ENCODE measurements around the gene IMMP2L. TPM values are rescaled to one million over a fixed set of nuclear protein-coding genes. Genes with fewer than 3 reads are reported as not detected.
A peak's percentile ranks its signal among the peaks of the same experiment; 100 is the strongest.

Gene IMMP2L
- polyA plus RNA-seq, 1 of the 3 experiments (the other 2 are of a cell fraction) = 10.7 TPM

- Histone ChIP-seq H3F3A (replicated peaks; ENCODE audit: insufficient read depth) (no peaks in the 10 kb centered on the region), H3K9me2 (no peaks in the 10 kb centered on the region; the same call in 1 of the 2 replicates), H3K4me1 (ENCODE audit: control insufficient read depth in 1 of 2, insufficient read depth in 2 of 2, low read depth in 1 of 2, low read length in 1 of 2) (peaks cover 0 to 3% of the 10 kb centered on the region in 2 experiments; a peak in 2 of 4 replicates), H3K36me3 (replicated peaks in 1 of 2; ENCODE audit: control insufficient read depth in 1 of 2, insufficient read depth in 2 of 2, low read length in 1 of 2) (no peaks in the 10 kb centered on the region), H3K27ac (ENCODE audit: low read depth in 2 of 2, low read length in 1 of 2) (no peak overlapping the region), H2AFZ (ENCODE audit: low read depth) (no peak overlapping the region), H3K9ac (no peak overlapping the region), H3K79me2 (ENCODE audit: insufficient read depth) (no peaks in the 10 kb centered on the region), H3K4me3 (ENCODE audit: low read depth in 2 of 2, low read length in 1 of 2) (no peak overlapping the region), H4K20me1 (ENCODE audit: insufficient read depth) (no peaks in the 10 kb centered on the region), H3K27me3 (ENCODE audit: insufficient read depth) (no peaks in the 10 kb centered on the region), H3K9me3 (no peaks in the 10 kb centered on the region), H3K4me2 (no peak overlapping the region)
- TF ChIP-seq RAD21 (IDR thresholded peaks at IDR 0.05; ENCODE audit: low read length) = peak; percentile 38; the same call in 1 of the 2 replicates
- no peak for TF ChIP-seq SMC3 (IDR thresholded peaks at IDR 0.05; ENCODE audit: low read depth, low read length)
- ChIA-PET CTCF (interaction anchor here (0.6 to 1.1 kb wide), 4 partner anchors 14 to 1026 kb away, joined by 3 read pairs; no protein-coding TSS in a partner anchor), POLR2A (no interaction called here)
- WGBS (ENCODE audit: low lambda C conversion rate) = 69% methylated on average over 6 of the region's 6 CpGs
- no peak for DNase-seq
These were observed 691.4 kb downstream of the IMMP2L start for GRCh38 chr7:110870926-110871325.

- Histone ChIP-seq H4K20me1 (ENCODE audit: insufficient read depth) (no peaks in the 10 kb centered on the region), H3K9me2 (no peaks in the 10 kb centered on the region; the same call in 1 of the 2 replicates)
- CTCF ChIA-PET = interaction anchor here (0.7 kb wide), 1 partner anchor 152 kb away, joined by 3 read pairs; no protein-coding TSS in a partner anchor
These were observed 693.8 kb downstream of the IMMP2L start for GRCh38 chr7:110868458-110868857.

More at GRCh38 chr7:110868458-110868857, 693.8 kb downstream of the IMMP2L start:
- no peaks in the 10 kb centered on the region for H3K9me3 ChIP-seq
- TF ChIP-seq FOXM1 (IDR thresholded peaks at IDR 0.05; ENCODE audit: low read depth) (no peak), EZH2phosphoT487 (IDR thresholded peaks at IDR 0.05; ENCODE audit: borderline replicate concordance, low read depth) (no peak), NFIC (IDR thresholded peaks at IDR 0.05; ENCODE audit: borderline replicate concordance) (no peak), USF2 (IDR thresholded peaks at IDR 0.05; ENCODE audit: borderline replicate concordance, low read depth, low read length) (no peak), GABPA (IDR thresholded peaks at IDR 0.05; ENCODE audit: low read depth) (no peak), MXI1 (IDR thresholded peaks at IDR 0.05; ENCODE audit: low read depth, low read length) (no peak), JUND (IDR thresholded peaks at IDR 0.05) (no peak), RXRA (IDR thresholded peaks at IDR 0.05; ENCODE audit: borderline replicate concordance, low read depth) (no peak), GATA2 (CRISPR knock-in tag; IDR thresholded peaks at IDR 0.05) (no peak), POLR2AphosphoS5 (IDR thresholded peaks at IDR 0.05; ENCODE audit: low read depth, low read length) (no peak), IRF3 (IDR thresholded peaks at IDR 0.05; ENCODE audit: low read depth, low read length) (no peak)
- TF ChIP-seq, protein P1, sequence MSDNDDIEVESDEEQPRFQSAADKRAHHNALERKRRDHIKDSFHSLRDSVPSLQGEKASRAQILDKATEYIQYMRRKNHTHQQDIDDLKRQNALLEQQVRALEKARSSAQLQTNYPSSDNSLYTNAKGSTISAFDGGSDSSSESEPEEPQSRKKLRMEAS (IDR thresholded peaks at IDR 0.05; ENCODE audit: low read depth) = no peak
- TF ChIP-seq, protein P2, sequence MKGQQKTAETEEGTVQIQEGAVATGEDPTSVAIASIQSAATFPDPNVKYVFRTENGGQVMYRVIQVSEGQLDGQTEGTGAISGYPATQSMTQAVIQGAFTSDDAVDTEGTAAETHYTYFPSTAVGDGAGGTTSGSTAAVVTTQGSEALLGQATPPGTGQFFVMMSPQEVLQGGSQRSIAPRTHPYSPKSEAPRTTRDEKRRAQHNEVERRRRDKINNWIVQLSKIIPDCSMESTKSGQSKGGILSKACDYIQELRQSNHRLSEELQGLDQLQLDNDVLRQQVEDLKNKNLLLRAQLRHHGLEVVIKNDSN (IDR thresholded peaks at IDR 0.05; ENCODE audit: borderline replicate concordance, low read depth) = no peak
- no peak for DNase-seq
- peaks cover 0 to 3% of the 10 kb centered on the region in 2 experiments; a peak in 2 of 4 replicates for H3K4me1 ChIP-seq (ENCODE audit: control insufficient read depth in 1 of 2, insufficient read depth in 2 of 2, low read depth in 1 of 2, low read length in 1 of 2)
- H3K9ac ChIP-seq = no peak overlapping the region
- POLR2A ChIA-PET = no interaction called here
- no peak overlapping the region for H2AFZ ChIP-seq (ENCODE audit: low read depth)
- H3K27ac ChIP-seq (ENCODE audit: low read depth in 2 of 2, low read length in 1 of 2) = no peak overlapping the region
- no peak overlapping the region; a peak in 1 of 4 replicates for H3K4me3 ChIP-seq (ENCODE audit: low read depth in 2 of 2, low read length in 1 of 2)
- no peaks in the 10 kb centered on the region for H3K79me2 ChIP-seq (ENCODE audit: insufficient read depth)
- no peaks in the 10 kb centered on the region for H3K27me3 ChIP-seq (ENCODE audit: insufficient read depth)
- H3K4me2 ChIP-seq = no peak overlapping the region
- H3F3A ChIP-seq (replicated peaks; ENCODE audit: insufficient read depth) = no peaks in the 10 kb centered on the region
- no peaks in the 10 kb centered on the region for H3K36me3 ChIP-seq (replicated peaks in 1 of 2; ENCODE audit: control insufficient read depth in 1 of 2, insufficient read depth in 2 of 2, low read length in 1 of 2)

All from SK-N-SH (cell line).